ENCODE measurements around the gene C1orf185.

DNA sequence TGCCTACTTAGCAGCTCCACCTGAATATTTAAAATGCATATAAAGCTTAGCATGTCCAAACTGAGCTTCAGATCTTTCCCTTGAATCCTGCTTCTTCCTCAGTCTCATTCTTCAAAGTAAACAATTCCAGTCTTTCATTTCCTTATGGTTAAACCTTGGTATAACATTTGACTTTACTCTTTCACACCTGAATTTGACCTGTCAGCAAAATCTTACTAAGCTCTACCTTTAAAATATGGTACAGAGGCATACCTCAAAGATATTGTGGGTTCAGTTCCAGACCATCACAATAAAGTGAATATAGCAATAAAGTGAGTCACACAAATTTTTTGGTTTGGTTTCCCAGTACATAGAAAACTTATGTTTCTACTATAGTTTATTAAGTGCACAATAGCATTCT lies 91.5 kb downstream of the C1orf185 start:
- no peak for TF ChIP-seq CTCF (IDR thresholded peaks at IDR 0.05; ENCODE audit: insufficient read depth, low read depth, low read length)
- TF ChIP-seq EZH2 (IDR thresholded peaks at IDR 0.05; ENCODE audit: insufficient read depth, low read length), result no peak

Measured in astrocyte (in vitro differentiated cells and primary cell).